ENCODE data around the gene PTPRU.
"Not testable (repeated sequence)": the region's sequence is repeated elsewhere in the genome, so short reads cannot be mapped to it uniquely, and the experiment has no call there.

PTPRU gene

GRCh38 chr1:29222260-29222659 lies 14.1 kb upstream of the PTPRU start:
- not testable (repeated sequence) for DNase-seq (ENCODE audit: low spot score)

GRCh38 chr1:29222686-29223085 lies 13.6 kb upstream of the PTPRU start:
- DNase-seq (ENCODE audit: low spot score) = no peak

- no peak for DNase-seq (ENCODE audit: low spot score)
Observed at GRCh38 chr1:29223521-29223920, 12.8 kb upstream of the PTPRU start.

- no peak for DNase-seq (ENCODE audit: low spot score)
Observed at GRCh38 chr1:29224356-29224837, 11.9 kb upstream of the PTPRU start.

- DNase-seq (ENCODE audit: low spot score) = no peak
Observed at GRCh38 chr1:29225361-29225760, 11.0 kb upstream of the PTPRU start.

GRCh38 chr1:29227511-29227910 lies 8.8 kb upstream of the PTPRU start:
- no peak for DNase-seq (ENCODE audit: low spot score)

GRCh38 chr1:29230204-29230552 lies 6.1 kb upstream of the PTPRU start:
- no peak for DNase-seq (ENCODE audit: low spot score)

GRCh38 chr1:29230553-29231378 lies 5.6 kb upstream of the PTPRU start, which contains the start of gene MECR:
MECR (minus strand) TSS chr1:29230934; CDS start chr1:29230906, 28 bp downstream.
- DNase-seq (ENCODE audit: low spot score) = peak; percentile 93

- DNase-seq (ENCODE audit: low spot score) = no peak
Observed at GRCh38 chr1:29232387-29232786, 3.9 kb upstream of the PTPRU start.

GRCh38 chr1:29233693-29234092 lies 2.6 kb upstream of the PTPRU start:
- DNase-seq (ENCODE audit: low spot score) = no peak

GRCh38 chr1:29234471-29234870 lies 1.9 kb upstream of the PTPRU start:
- no peak for DNase-seq (ENCODE audit: low spot score)

GRCh38 chr1:29234881-29235280 lies 1.4 kb upstream of the PTPRU start:
- DNase-seq (ENCODE audit: low spot score) = not testable (repeated sequence)

- no peak for DNase-seq (ENCODE audit: low spot score)
Observed at GRCh38 chr1:29236712-29237128, 398 bp downstream of the PTPRU start.

- no peak for DNase-seq (ENCODE audit: low spot score)
Observed at GRCh38 chr1:29237129-29237821, 953 bp downstream of the PTPRU start.

GRCh38 chr1:29237852-29238619 lies 1.7 kb downstream of the PTPRU start:
- no peak for DNase-seq (ENCODE audit: low spot score)

- DNase-seq (ENCODE audit: low spot score) = no peak
Observed at GRCh38 chr1:29238620-29239002, 2.3 kb downstream of the PTPRU start.

- no peak for DNase-seq (ENCODE audit: low spot score)
Observed at GRCh38 chr1:29239142-29239541, 2.8 kb downstream of the PTPRU start.

- no peak for DNase-seq (ENCODE audit: low spot score)
Observed at GRCh38 chr1:29240400-29240837, 4.1 kb downstream of the PTPRU start.

- no peak for DNase-seq (ENCODE audit: low spot score)
Observed at GRCh38 chr1:29240986-29241385, 4.7 kb downstream of the PTPRU start.

GRCh38 chr1:29243023-29243870 lies 6.9 kb downstream of the PTPRU start:
- DNase-seq (ENCODE audit: low spot score) = no peak

GRCh38 chr1:29243871-29244200 lies 7.5 kb downstream of the PTPRU start:
- DNase-seq (ENCODE audit: low spot score) = no peak

GRCh38 chr1:29245261-29245660 lies 8.9 kb downstream of the PTPRU start:
- no peak for DNase-seq (ENCODE audit: low spot score)
